HG02763 (cell line): ENCODE measurements around the gene TMBIM4.

Experiments used
- ATAC-seq: cut with Tn5 transposase; IDR thresholded peaks from one replicate; pipeline ENCODE4 v1.9.1; 2021; ENCODE audit warnings: mild to moderate bottlenecking, moderate library complexity; ENCODE audit not compliant: unreplicated experiment

The TMBIM4 gene

DNA sequence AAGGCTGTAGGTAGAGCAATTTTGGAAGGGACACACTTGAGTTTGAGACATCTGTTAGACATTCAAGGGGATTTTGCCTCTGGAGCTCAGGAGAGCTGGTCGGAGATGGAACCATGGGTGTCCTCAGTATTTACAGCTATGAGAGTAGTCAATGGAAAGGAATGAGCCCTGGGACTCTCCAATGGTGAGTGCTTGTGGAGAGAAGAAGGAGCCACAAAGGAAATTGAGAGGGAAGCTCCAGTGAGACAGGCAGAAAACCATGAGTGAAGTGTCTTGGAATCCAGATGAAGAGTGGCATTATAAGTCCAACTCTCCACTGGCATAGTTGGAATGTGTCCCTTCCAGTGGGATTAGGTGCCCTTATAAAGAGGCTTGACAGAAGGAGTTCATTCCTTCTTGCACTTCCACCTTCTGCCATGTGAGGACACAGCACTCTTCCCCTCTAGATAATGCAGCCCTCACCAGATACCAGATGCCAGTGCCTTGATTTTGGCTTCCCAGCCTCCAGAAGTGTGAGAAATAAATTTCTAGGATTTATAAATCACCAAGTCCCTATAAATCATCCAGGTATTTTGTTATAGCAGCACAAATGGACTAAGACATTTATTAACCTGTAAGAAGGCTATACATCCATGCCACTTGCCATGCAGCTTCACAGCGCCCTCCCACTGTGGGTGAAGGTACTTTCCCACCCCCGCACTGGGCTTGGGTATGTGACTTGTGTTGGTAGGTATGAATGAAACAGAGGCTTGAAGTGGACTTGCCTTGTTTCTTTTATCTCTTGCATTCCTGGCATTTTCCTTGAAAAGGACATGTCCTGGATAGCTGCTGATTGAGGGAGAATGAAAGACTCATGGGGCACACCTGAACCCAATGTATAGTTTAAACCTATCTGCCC, 66.5 kb downstream of the TMBIM4 start:
- ATAC-seq: no peak

- ATAC-seq: no peak
Observed at GRCh38 chr12:66092559-66093269, 77.1 kb downstream of the TMBIM4 start.

DNA sequence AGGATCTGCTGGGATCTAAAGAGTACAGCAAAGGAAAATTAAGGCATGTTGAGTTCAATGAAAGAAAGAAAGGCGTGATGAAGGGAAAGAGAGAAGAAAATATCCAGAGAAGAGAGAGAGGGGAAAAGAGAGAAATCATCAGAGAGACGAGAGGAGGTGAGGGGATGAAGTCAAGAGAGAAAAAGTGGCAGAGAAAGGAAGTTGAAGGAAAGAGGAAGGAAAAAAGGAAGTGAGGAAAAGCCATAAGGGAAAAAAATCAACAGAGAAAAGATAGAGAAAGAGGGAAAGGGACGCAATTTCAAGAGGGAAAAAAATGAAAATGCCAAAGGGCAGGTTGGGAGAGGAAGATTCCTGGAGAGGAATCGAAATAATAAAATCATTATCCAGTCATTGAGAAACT, 79.6 kb downstream of the TMBIM4 start:
- no peak for ATAC-seq

DNA sequence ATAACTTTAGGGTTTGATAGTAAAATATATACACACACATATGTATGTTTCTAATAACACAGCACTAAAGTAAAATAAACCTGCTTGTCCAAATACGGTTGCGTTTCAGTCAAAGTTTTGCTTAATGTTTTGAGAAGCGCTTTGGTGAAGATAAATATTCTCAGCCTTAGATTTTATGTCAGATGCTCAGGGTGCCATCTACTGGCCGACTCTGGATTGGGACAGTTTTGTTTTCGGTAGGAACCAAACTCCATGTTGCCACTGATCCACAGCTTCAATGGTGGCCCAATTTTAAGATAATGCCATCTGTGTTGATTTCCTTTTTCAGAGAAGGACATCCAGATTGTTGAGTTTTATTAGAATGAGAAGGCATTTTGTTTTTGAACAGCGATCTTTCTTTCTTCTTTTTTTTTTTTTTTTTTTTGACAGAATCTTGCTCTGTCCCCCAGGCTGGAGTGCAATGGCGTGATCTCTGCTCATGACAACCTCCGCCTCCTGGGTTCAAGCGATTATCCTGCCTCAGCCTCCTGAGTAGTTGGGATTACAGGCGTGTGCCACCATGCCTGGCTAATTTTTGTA, 82.3 kb downstream of the TMBIM4 start:
- ATAC-seq: peak; percentile 70

- no peak for ATAC-seq
Observed at GRCh38 chr12:66085998-66086397, 83.8 kb downstream of the TMBIM4 start.
